Measurements from ENCODE around the gene MAPK8IP1. TPM values are rescaled to one million over a fixed set of nuclear protein-coding genes. Genes with fewer than 3 reads are reported as not detected.

The MAPK8IP1 gene
- total RNA-seq, 1 donor, result 8.0 TPM

- TF ChIP-seq, protein P1, sequence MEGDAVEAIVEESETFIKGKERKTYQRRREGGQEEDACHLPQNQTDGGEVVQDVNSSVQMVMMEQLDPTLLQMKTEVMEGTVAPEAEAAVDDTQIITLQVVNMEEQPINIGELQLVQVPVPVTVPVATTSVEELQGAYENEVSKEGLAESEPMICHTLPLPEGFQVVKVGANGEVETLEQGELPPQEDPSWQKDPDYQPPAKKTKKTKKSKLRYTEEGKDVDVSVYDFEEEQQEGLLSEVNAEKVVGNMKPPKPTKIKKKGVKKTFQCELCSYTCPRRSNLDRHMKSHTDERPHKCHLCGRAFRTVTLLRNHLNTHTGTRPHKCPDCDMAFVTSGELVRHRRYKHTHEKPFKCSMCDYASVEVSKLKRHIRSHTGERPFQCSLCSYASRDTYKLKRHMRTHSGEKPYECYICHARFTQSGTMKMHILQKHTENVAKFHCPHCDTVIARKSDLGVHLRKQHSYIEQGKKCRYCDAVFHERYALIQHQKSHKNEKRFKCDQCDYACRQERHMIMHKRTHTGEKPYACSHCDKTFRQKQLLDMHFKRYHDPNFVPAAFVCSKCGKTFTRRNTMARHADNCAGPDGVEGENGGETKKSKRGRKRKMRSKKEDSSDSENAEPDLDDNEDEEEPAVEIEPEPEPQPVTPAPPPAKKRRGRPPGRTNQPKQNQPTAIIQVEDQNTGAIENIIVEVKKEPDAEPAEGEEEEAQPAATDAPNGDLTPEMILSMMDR (IDR thresholded peaks at IDR 0.05; ENCODE audit: extremely low read depth, low read depth, low read length), result no peak
Measured at GRCh38 chr11:45890886-45891550, 5.6 kb downstream of the MAPK8IP1 start.

GRCh38 chr11:45892856-45893255 lies 7.4 kb downstream of the MAPK8IP1 start:
- no peak overlapping the region for H3K4me2 ChIP-seq (ENCODE audit: insufficient read depth, low read length)
- no peaks in the 10 kb centered on the region for H3K9me3 ChIP-seq (ENCODE audit: low read depth, low read length)
- peaks cover 18% of the 10 kb centered on the region for H3K27me3 ChIP-seq (ENCODE audit: insufficient read depth, low read length)
- H4K20me1 ChIP-seq (ENCODE audit: insufficient read depth, low read length), result peaks cover 2% of the 10 kb centered on the region
- no peaks in the 10 kb centered on the region for H3K36me3 ChIP-seq (ENCODE audit: insufficient read depth, low read length)
- no peak overlapping the region for H3K4me3 ChIP-seq (ENCODE audit: insufficient read depth, low read length)
- no peak overlapping the region for H2AFZ ChIP-seq (ENCODE audit: low read length)
- TF ChIP-seq, protein P1 (IDR thresholded peaks at IDR 0.05; ENCODE audit: extremely low read depth, low read depth, low read length), result no peak
- no peaks in the 10 kb centered on the region for H3K79me2 ChIP-seq (ENCODE audit: insufficient read depth, low read length)
- H3K27ac ChIP-seq (ENCODE audit: low read depth, low read length), result no peak overlapping the region
- H3K4me1 ChIP-seq (ENCODE audit: insufficient read depth, low read length), result no peaks in the 10 kb centered on the region
- DNase-seq (ENCODE audit: insufficient read length, low spot score, missing footprints), result peak; percentile 29

More at GRCh38 chr11:45890886-45891550, 5.6 kb downstream of the MAPK8IP1 start:
- Histone ChIP-seq H3K9me3 (ENCODE audit: low read depth, low read length) (no peaks in the 10 kb centered on the region), H4K20me1 (ENCODE audit: insufficient read depth, low read length) (peaks cover 9% of the 10 kb centered on the region), H3K27me3 (ENCODE audit: insufficient read depth, low read length) (peaks cover 12% of the 10 kb centered on the region), H3K4me3 (ENCODE audit: insufficient read depth, low read length) (no peak overlapping the region), H3K4me1 (ENCODE audit: insufficient read depth, low read length) (no peaks in the 10 kb centered on the region), H3K36me3 (ENCODE audit: insufficient read depth, low read length) (no peaks in the 10 kb centered on the region), H3K27ac (ENCODE audit: low read depth, low read length) (no peak overlapping the region), H2AFZ (ENCODE audit: low read length) (no peak overlapping the region), H3K79me2 (ENCODE audit: insufficient read depth, low read length) (no peaks in the 10 kb centered on the region), H3K4me2 (ENCODE audit: insufficient read depth, low read length) (no peak overlapping the region)
- DNase-seq (ENCODE audit: insufficient read length, low spot score, missing footprints), result peak; percentile 87

- H3K4me3 ChIP-seq (ENCODE audit: insufficient read depth, low read length), result no peak overlapping the region
- no peaks in the 10 kb centered on the region for H3K36me3 ChIP-seq (ENCODE audit: insufficient read depth, low read length)
- DNase-seq (ENCODE audit: insufficient read length, low spot score, missing footprints), result peak; percentile 73
- no peak overlapping the region for H3K4me2 ChIP-seq (ENCODE audit: insufficient read depth, low read length)
- peaks cover 2% of the 10 kb centered on the region for H4K20me1 ChIP-seq (ENCODE audit: insufficient read depth, low read length)
- TF ChIP-seq, protein P1 (IDR thresholded peaks at IDR 0.05; ENCODE audit: extremely low read depth, low read depth, low read length), result no peak
- H3K27ac ChIP-seq (ENCODE audit: low read depth, low read length), result no peak overlapping the region
- no peak overlapping the region for H2AFZ ChIP-seq (ENCODE audit: low read length)
- no peaks in the 10 kb centered on the region for H3K9me3 ChIP-seq (ENCODE audit: low read depth, low read length)
- peaks cover 3% of the 10 kb centered on the region for H3K4me1 ChIP-seq (ENCODE audit: insufficient read depth, low read length)
- peaks cover 29% of the 10 kb centered on the region for H3K27me3 ChIP-seq (ENCODE audit: insufficient read depth, low read length)
- no peaks in the 10 kb centered on the region for H3K79me2 ChIP-seq (ENCODE audit: insufficient read depth, low read length)
Measured at GRCh38 chr11:45894555-45895247, 9.2 kb downstream of the MAPK8IP1 start.

- TF ChIP-seq, protein P1 (IDR thresholded peaks at IDR 0.05; ENCODE audit: extremely low read depth, low read depth, low read length), result no peak
- no peak overlapping the region for H2AFZ ChIP-seq (ENCODE audit: low read length)
- H4K20me1 ChIP-seq (ENCODE audit: insufficient read depth, low read length), result peaks cover 2% of the 10 kb centered on the region
- no peak overlapping the region for H3K4me2 ChIP-seq (ENCODE audit: insufficient read depth, low read length)
- peaks cover 8% of the 10 kb centered on the region for H3K4me1 ChIP-seq (ENCODE audit: insufficient read depth, low read length)
- H3K27ac ChIP-seq (ENCODE audit: low read depth, low read length), result no peak overlapping the region
- peak; percentile 66 for DNase-seq (ENCODE audit: insufficient read length, low spot score, missing footprints)
- H3K27me3 ChIP-seq (ENCODE audit: insufficient read depth, low read length), result peaks cover 29% of the 10 kb centered on the region
- H3K36me3 ChIP-seq (ENCODE audit: insufficient read depth, low read length), result no peaks in the 10 kb centered on the region
- H3K4me3 ChIP-seq (ENCODE audit: insufficient read depth, low read length), result no peak overlapping the region
- H3K9me3 ChIP-seq (ENCODE audit: low read depth, low read length), result no peaks in the 10 kb centered on the region
- H3K79me2 ChIP-seq (ENCODE audit: insufficient read depth, low read length), result no peaks in the 10 kb centered on the region
Measured at GRCh38 chr11:45895553-45896259, 10.3 kb downstream of the MAPK8IP1 start.
